Vagina (tissue), 2 donors: ENCODE measurements around the gene LARP4.

Source experiments
- POLR2AphosphoS5 ChIP-seq, 2 donors: sonication (generic); formaldehyde crosslinking; IDR thresholded peaks; one replicate each; pipeline ENCODE4 v1.9.0; 2017; ENCODE audit warnings: antibody characterized with exemption in 2 of 2, mild to moderate bottlenecking in 2 of 2, low read depth in 1 of 2; ENCODE audit not compliant: insufficient read depth in 1 of 2
- TF ChIP-seq, protein P1 (sequence below), 3 experiments: fragments of 450-650 bp in 2 of 3; fragments of 200-600 bp in 1 of 3; sonication (generic) in 1 of 3; IDR thresholded peaks; one replicate each; pipeline ENCODE4 v1.5.1; 2017 to 2019; ENCODE audit warnings: antibody characterized with exemption in 3 of 3, mild to moderate bottlenecking in 2 of 3, moderate library complexity in 2 of 3

DNA sequence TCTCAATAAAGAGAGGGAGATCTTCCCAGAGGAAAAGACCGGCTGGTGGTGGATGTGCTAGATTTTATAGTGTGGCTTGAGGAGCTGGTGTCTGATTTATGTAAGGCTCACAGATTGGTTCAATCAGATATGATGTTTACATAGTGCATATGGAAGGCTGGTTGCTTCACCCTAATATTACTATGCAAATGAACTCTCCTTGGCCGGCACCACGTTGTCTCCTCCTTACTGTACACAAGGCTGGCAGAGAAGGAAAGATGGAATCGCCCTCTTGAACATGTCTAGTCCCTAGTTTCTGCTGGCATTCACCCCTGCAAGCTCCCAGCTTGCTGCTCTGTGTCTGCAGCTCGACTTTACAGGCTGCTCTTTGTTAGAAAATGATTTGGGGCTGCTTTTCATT, 13.2 kb upstream of the LARP4 start:
- TF ChIP-seq, protein P1, sequence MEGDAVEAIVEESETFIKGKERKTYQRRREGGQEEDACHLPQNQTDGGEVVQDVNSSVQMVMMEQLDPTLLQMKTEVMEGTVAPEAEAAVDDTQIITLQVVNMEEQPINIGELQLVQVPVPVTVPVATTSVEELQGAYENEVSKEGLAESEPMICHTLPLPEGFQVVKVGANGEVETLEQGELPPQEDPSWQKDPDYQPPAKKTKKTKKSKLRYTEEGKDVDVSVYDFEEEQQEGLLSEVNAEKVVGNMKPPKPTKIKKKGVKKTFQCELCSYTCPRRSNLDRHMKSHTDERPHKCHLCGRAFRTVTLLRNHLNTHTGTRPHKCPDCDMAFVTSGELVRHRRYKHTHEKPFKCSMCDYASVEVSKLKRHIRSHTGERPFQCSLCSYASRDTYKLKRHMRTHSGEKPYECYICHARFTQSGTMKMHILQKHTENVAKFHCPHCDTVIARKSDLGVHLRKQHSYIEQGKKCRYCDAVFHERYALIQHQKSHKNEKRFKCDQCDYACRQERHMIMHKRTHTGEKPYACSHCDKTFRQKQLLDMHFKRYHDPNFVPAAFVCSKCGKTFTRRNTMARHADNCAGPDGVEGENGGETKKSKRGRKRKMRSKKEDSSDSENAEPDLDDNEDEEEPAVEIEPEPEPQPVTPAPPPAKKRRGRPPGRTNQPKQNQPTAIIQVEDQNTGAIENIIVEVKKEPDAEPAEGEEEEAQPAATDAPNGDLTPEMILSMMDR (IDR thresholded peaks at IDR 0.05) = no peak
- TF ChIP-seq POLR2AphosphoS5 (IDR thresholded peaks at IDR 0.05; ENCODE audit: insufficient read depth in 1 of 2, low read depth in 1 of 2) = no peak
